ENCODE data around the gene CLDN9.

CLDN9 gene

GRCh38 chr16:3007957-3008689 is 4.6 kb upstream of the CLDN9 start:
- no peak for DNase-seq (ENCODE audit: extremely low read depth, insufficient read length)
- Histone ChIP-seq H3K27me3 (replicated peaks; ENCODE audit: control insufficient read depth, insufficient read depth, low read length) (no peaks in the 10 kb centered on the region; the same call in none of the 2 replicates), H3K36me3 (ENCODE audit: control insufficient read depth, insufficient read depth, low read length) (no peaks in the 10 kb centered on the region), H3K4me3 (replicated peaks; ENCODE audit: low read depth, low read length) (no peak overlapping the region)
- no peak for TF ChIP-seq CTCF (IDR thresholded peaks at IDR 0.05; ENCODE audit: insufficient read depth, low read length, poor library complexity, severe bottlenecking)

DNA sequence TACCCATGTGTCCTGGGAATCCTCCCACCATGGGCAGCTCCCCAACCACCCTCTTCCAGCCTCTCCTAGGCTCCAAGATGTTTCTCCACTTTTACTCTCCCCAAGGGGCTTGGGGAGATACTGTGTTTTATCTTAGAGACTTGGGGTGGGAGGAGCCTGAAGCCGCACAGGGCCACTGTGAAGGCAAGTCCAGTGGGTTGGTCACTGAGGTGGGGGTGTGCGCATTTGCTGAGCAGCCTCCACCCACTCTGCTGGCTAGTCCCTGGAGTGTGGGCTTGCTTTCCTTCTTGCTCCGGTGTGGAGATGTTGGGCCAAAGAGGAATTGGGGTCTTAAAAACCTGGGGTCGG is 4.1 kb upstream of the CLDN9 start:
- Histone ChIP-seq H3K27me3 (replicated peaks; ENCODE audit: control insufficient read depth, insufficient read depth, low read length) (no peaks in the 10 kb centered on the region; the same call in none of the 2 replicates), H3K4me3 (replicated peaks; ENCODE audit: low read depth, low read length) (no peak overlapping the region), H3K36me3 (ENCODE audit: control insufficient read depth, insufficient read depth, low read length) (no peaks in the 10 kb centered on the region)
- no peak for TF ChIP-seq CTCF (IDR thresholded peaks at IDR 0.05; ENCODE audit: insufficient read depth, low read length, poor library complexity, severe bottlenecking)
- no peak for DNase-seq (ENCODE audit: extremely low read depth, insufficient read length)

DNA sequence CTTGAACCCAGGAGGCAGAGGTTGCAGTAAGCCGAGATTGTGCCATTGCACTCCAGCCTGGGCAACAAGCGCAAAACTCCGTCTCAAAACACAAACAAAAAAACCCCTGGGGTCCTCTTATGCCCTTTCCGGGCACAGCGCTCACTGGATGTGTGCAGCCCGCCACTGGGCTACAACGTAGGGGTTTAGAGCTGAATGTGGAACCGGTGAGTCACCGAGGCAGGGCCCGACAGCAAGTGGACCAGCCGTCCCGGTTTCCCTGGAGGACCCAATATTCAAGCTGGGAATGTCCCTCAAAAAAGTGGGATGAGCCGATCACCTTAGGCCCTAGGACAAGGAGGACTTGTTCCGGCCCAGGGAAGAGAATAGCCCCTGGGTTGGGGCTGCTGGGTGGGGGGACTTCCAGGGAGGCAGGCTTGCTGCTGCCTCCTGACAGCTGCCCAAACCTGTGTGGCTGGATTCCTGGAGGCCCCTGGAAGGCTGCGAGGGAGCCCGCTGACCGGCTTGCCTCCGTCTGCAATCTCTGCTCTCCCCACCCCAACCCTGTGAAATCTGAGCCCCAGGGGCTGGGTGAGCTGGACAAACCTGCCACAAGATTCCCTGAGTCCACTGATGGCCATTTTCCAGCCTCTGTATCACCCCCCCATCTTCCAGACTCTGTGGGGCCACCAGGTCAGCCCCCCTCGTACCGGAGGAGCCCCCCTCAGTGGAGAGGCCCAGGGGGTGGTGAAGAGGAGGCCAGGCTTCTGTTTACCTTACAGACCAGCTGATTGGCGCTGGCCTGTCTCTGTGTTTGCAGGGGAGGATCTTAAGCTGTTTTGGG is 2.9 kb upstream of the CLDN9 start:
- TF ChIP-seq CTCF (IDR thresholded peaks at IDR 0.05; ENCODE audit: insufficient read depth, low read length, poor library complexity, severe bottlenecking): no peak
- H3K4me3 ChIP-seq (replicated peaks; ENCODE audit: low read depth, low read length): no peak overlapping the region
- no peaks in the 10 kb centered on the region; the same call in none of the 2 replicates for H3K27me3 ChIP-seq (replicated peaks; ENCODE audit: control insufficient read depth, insufficient read depth, low read length)
- no peak for DNase-seq (ENCODE audit: extremely low read depth, insufficient read length)
- H3K36me3 ChIP-seq (ENCODE audit: control insufficient read depth, insufficient read depth, low read length): no peaks in the 10 kb centered on the region

DNA sequence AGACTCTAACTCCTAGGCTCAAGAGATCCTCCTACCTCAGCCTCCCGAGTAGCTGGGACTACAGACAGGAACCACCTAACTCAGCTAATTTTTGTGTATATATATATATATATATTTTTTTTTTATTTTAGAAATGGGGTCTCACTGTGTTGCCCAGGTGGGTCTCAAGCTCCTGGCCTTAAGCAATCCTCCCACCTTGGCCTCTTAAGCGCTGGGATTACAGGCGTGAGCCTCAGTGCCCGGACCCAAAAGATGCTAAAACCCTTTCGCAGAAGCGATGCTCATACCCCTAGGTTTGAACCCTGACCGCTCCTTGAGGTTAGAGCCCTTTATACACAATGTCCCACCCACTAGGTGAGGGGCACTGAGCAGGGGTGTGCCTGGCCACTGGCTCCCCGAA is 2.2 kb upstream of the CLDN9 start:
- DNase-seq (ENCODE audit: extremely low read depth, insufficient read length): no peak
- Histone ChIP-seq H3K36me3 (ENCODE audit: control insufficient read depth, insufficient read depth, low read length) (no peaks in the 10 kb centered on the region), H3K27me3 (replicated peaks; ENCODE audit: control insufficient read depth, insufficient read depth, low read length) (no peaks in the 10 kb centered on the region; the same call in none of the 2 replicates), H3K4me3 (replicated peaks; ENCODE audit: low read depth, low read length) (no peak overlapping the region)
- TF ChIP-seq CTCF (IDR thresholded peaks at IDR 0.05; ENCODE audit: insufficient read depth, low read length, poor library complexity, severe bottlenecking): no peak

- TF ChIP-seq CTCF (IDR thresholded peaks at IDR 0.05; ENCODE audit: insufficient read depth, low read length, poor library complexity, severe bottlenecking): no peak
- Histone ChIP-seq H3K4me3 (replicated peaks; ENCODE audit: low read depth, low read length) (no peak overlapping the region), H3K36me3 (ENCODE audit: control insufficient read depth, insufficient read depth, low read length) (no peaks in the 10 kb centered on the region), H3K27me3 (replicated peaks; ENCODE audit: control insufficient read depth, insufficient read depth, low read length) (no peaks in the 10 kb centered on the region; the same call in none of the 2 replicates)
- DNase-seq (ENCODE audit: extremely low read depth, insufficient read length): no peak
Observed at GRCh38 chr16:3012246-3012645, 477 bp upstream of the CLDN9 start.

Data from GM06990 (cell line).